Stimulated activated CD4-positive, alpha-beta T cell treated with anti-CD3 and anti-CD28 coated beads, Interleukin-1b, Interleukin-23, amount 100 ng/mL, for 24 hours (primary cell): ENCODE measurements around the gene TMCO6.
"Not testable (repeated sequence)": the region's sequence is repeated elsewhere in the genome, so short reads cannot be mapped to it uniquely, and the experiment has no call there.

Source experiments
- DNase-seq, 4 experiments: peaks; one replicate each; pipeline ENCODE4 v3.0.0-alpha.2; 2020; ENCODE audit warnings: low read depth in 4 of 4, low spot score in 1 of 4

The TMCO6 gene

GRCh38 chr5:140639148-140639981, at the start of gene TMCO6:
TSS of gene TMCO6 (plus strand) at chr5:140639451. CDS start at chr5:140639528, 77 bp downstream.
- DNase-seq, result peak; percentile 93 to 98 (median 96)

DNA sequence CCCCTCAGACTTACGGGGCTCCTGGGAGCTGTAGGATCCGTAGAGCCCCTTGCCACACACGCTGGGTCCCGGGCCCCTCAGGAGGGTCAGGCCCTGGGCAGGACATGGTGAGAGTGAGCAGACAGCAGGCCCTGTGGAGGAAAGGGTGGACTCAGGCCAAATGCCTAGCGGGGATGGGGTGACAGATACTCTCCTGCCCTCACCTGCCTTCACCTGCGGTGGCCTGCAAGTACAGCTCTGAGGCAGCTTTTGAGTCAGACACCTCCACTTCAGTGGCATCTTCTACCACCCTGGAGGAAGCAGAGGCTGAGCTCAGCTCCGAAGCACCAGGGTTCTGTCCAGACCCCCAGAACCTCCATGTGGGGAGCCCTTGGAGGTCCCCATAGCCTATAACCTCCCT, 48.4 kb upstream of the TMCO6 start:
- no peak for DNase-seq

GRCh38 chr5:140591747-140592372, 47.4 kb upstream of the TMCO6 start:
- no peak for DNase-seq

GRCh38 chr5:140593070-140593469, 46.2 kb upstream of the TMCO6 start:
- not testable (repeated sequence) for DNase-seq

DNA sequence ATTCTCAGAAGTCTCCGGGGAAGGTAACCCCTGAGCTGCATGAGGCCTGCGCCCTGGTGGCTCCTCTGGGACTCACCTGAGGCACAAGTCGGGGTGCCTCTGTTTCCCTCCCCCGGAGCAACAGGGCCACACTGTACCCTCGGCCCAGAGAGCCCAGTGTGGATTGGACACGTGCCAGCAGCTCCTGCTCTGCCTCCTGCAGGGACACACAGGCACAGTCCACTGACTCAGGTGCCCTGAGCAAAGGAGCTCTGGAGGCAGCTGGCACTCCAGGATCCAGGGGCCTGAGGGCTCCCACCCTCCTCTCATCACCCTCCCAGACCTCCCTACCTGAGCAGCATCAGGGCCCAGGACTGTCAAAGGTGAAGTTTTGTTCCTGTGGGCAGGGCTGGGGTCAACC, 45.1 kb upstream of the TMCO6 start:
- no peak for DNase-seq

- DNase-seq, result no peak
These were observed 43.5 kb upstream of the TMCO6 start for GRCh38 chr5:140595538-140596300.

GRCh38 chr5:140596321-140596741, 42.9 kb upstream of the TMCO6 start:
- DNase-seq, result no peak

GRCh38 chr5:140598836-140599235, 40.4 kb upstream of the TMCO6 start:
- no peak for DNase-seq

GRCh38 chr5:140600096-140600495, 39.2 kb upstream of the TMCO6 start:
- DNase-seq, result no peak

GRCh38 chr5:140602147-140602546, 37.1 kb upstream of the TMCO6 start:
- no peak for DNase-seq

DNA sequence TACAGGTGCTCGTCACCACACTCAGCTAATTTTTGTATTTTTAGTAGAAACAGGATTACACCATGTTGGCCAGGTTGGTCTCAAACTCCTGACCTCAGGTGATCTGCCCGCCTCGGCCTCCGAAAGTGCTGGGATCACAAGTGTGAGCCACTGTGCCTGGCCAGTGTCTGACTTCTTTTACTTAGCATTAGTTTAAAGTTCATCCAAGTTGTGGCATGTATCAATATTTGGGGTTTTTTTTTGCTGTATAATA, 35.9 kb upstream of the TMCO6 start:
- DNase-seq, result not testable (repeated sequence)

- DNase-seq, result no peak
These were observed 35.5 kb upstream of the TMCO6 start for GRCh38 chr5:140603734-140604133.

- DNase-seq, result no peak
These were observed 33.4 kb upstream of the TMCO6 start for GRCh38 chr5:140605879-140606278.

DNA sequence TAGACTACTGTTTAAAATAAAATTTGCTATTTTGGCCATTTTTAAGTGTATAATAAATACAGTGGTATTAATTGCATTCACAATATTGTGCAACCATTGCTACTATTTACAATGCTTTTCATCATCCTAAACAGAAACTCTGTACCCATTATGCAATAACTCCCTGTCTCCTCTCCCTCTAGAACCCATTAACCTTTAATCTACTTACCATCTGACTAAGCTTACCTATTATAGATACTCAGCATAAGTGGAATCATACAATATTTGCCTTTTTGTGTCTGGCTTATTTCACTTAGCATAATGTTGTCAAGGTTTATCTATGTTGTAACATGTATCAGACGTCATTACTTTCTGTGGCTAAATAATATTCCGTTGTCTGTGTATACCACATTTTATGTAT, 32.2 kb upstream of the TMCO6 start:
- no peak for DNase-seq

GRCh38 chr5:140608722-140609121, 30.5 kb upstream of the TMCO6 start:
- DNase-seq, result no peak

- DNase-seq, result no peak
These were observed 30.1 kb upstream of the TMCO6 start for GRCh38 chr5:140609126-140609525.

- DNase-seq, result no peak
These were observed 28.2 kb upstream of the TMCO6 start for GRCh38 chr5:140611020-140611521.

- DNase-seq, result no peak
These were observed 16.9 kb upstream of the TMCO6 start for GRCh38 chr5:140622301-140622700.

- not testable (repeated sequence) for DNase-seq
These were observed 16.2 kb upstream of the TMCO6 start for GRCh38 chr5:140623061-140623460.

DNA sequence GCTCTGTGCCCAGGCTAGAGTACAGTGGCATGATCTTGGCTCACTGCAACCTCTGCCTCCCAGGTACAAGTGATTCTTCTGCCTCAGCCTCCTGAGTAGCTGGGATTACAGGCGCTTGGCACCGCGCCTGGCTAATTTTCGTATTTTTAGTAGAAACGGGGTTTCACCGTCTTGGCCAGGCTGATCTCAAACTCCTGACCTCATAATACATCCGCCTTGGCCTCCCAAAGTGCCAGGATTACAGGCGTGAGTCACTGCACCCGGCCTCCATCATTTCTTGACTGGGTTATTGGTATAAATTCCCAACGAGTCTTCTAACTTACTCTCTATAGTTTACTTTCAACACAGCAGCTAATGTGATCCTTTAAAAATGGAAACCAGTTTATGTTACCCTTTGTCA, 14.4 kb upstream of the TMCO6 start:
- not testable (repeated sequence) for DNase-seq

- no peak for DNase-seq
These were observed 11.3 kb upstream of the TMCO6 start for GRCh38 chr5:140627972-140628371.

GRCh38 chr5:140628711-140629110, 10.5 kb upstream of the TMCO6 start:
- no peak for DNase-seq
